ENCODE data around the gene PRLHR. TPM values are rescaled to one million over a fixed set of nuclear protein-coding genes. Genes with fewer than 3 reads are reported as not detected.
A peak's percentile ranks its signal among the peaks of the same experiment; 100 is the strongest.

PRLHR gene
- total and polyA plus RNA-seq, 7 donors = 0.01 to 0.06 TPM; not detected in 5

DNA sequence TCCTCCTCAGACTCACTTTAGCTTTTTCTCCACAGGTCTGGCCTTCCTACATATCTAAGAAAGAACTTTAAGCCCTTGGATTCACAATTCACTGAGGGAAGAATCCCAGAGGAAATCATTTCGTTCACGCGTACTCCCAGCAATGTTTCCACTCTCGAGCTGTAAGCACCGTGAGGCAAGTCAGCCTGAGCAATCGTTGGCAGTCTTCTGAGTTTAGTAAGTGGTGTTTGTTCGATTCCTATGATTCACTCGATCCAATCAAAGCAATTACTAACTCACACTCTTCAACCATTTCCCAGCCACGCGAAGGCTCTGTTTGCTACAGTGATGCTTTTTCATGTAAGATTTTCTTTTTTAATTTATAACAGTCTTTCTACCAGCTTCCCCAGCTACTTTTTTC lies 10.2 kb upstream of the PRLHR start:
- no peak overlapping the region for H3K27ac ChIP-seq
- 70 to 73% (median 71%) methylated on average over 10 of the region's 10 CpGs for WGBS, 3 donors
- intact Hi-C loops (cut with DNase I) = no loop called here

DNA sequence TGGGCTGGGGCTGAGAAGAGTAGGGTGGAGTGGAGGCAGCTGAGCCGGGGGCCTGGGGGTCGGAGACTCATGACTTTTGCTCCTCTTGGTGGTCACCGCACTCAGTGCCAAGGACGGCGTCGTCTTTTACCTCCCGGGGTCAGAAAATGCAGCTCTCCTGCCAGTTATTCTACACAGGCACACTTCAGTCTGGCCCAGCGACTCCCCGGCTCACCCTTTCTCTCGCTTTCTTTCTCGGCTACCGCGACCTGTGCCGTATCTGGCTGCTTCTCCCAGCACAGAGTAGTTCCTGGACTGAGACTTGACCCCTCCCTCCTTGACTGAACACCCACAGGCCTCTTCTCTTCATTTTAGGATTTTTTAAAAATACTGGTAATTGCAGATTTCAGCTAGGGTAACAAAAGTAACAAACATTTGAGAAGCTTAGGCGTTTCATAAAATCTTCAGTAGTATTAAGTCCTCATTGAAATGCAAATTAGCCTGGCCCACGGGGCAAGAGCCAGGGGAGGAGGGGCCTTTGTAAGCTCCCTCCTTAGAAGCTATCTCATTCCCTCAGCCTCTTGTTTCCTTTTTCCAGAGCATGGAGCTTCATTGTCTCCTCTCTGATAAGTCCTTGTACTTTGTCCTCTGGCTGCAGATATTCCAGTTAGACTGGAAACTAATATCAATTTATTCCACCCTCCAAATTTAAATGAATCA lies 1.1 kb upstream of the PRLHR start:
- intact Hi-C loops (cut with DNase I) = no loop called here
- TF ChIP-seq, protein P1, sequence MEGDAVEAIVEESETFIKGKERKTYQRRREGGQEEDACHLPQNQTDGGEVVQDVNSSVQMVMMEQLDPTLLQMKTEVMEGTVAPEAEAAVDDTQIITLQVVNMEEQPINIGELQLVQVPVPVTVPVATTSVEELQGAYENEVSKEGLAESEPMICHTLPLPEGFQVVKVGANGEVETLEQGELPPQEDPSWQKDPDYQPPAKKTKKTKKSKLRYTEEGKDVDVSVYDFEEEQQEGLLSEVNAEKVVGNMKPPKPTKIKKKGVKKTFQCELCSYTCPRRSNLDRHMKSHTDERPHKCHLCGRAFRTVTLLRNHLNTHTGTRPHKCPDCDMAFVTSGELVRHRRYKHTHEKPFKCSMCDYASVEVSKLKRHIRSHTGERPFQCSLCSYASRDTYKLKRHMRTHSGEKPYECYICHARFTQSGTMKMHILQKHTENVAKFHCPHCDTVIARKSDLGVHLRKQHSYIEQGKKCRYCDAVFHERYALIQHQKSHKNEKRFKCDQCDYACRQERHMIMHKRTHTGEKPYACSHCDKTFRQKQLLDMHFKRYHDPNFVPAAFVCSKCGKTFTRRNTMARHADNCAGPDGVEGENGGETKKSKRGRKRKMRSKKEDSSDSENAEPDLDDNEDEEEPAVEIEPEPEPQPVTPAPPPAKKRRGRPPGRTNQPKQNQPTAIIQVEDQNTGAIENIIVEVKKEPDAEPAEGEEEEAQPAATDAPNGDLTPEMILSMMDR (IDR thresholded peaks at IDR 0.05) = no peak
- 1 to 3% (median 2%) methylated on average over 11 to 16 of the region's 16 CpGs for WGBS, 3 donors
- Histone ChIP-seq H3K27ac (no peak overlapping the region), H3K4me1 (no peaks in the 10 kb centered on the region), H3K4me3 (no peak overlapping the region), H3K36me3 (ENCODE audit: insufficient read depth in 1 of 2, low read depth in 1 of 2) (no peaks in the 10 kb centered on the region), H3K9me3 (no peaks in the 10 kb centered on the region), H3K27me3 (ENCODE audit: insufficient read depth in 3 of 3, low read length in 2 of 3) (peaks cover 4 to 82% (median 16%) of the 10 kb centered on the region in 3 donors)
- no peak for ATAC-seq
- DNase-seq = no peak

More for the DNA sequence above, 10.2 kb upstream of the PRLHR start:
- Histone ChIP-seq H3K27me3 (ENCODE audit: insufficient read depth in 3 of 3, low read length in 2 of 3) (peaks cover 0 to 3% (median 0%) of the 10 kb centered on the region in 3 donors), H3K4me1 (no peaks in the 10 kb centered on the region), H3K4me3 (no peak overlapping the region), H3K36me3 (ENCODE audit: insufficient read depth in 1 of 2, low read depth in 1 of 2) (no peaks in the 10 kb centered on the region), H3K9me3 (peaks cover 2% of the 10 kb centered on the region)
- ATAC-seq (no peak), DNase-seq (no peak)
- TF ChIP-seq, protein P1 (IDR thresholded peaks at IDR 0.05) = no peak

DNA sequence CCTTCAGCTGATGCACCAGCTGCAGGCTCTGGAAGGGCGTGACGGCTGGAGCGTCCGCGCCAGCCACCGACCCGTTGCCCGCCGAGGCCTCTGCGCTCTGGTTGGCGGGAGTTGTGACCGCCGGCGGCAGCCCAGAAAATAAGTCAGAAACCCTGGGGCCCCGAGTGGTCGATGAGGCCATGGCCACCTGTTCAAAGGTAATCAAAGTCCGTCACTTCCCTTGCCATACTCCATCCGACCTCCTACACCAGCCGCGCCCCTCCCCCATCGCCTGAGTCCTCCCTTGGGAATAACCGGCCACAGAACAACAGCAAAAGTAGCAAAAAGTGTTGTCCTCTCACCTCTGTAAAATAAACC lies 406 bp downstream of the PRLHR start:
- H3K27me3 ChIP-seq (ENCODE audit: insufficient read depth in 3 of 3, low read length in 2 of 3) = peaks cover 4 to 79% (median 16%) of the 10 kb centered on the region in 3 donors
- ATAC-seq (no peak), DNase-seq (no peak)
- no peaks in the 10 kb centered on the region for H3K36me3 ChIP-seq (ENCODE audit: insufficient read depth in 1 of 2, low read depth in 1 of 2)
- TF ChIP-seq, protein P1 (IDR thresholded peaks at IDR 0.05) = no peak
- H3K4me1 ChIP-seq = no peaks in the 10 kb centered on the region
- H3K4me3 ChIP-seq = no peak overlapping the region
- intact Hi-C loops (cut with DNase I) = no loop called here
- no peaks in the 10 kb centered on the region for H3K9me3 ChIP-seq
- no peak overlapping the region for H3K27ac ChIP-seq
- 6 to 12% (median 6%) methylated on average over 22 of the region's 22 CpGs for WGBS, 3 donors

DNA sequence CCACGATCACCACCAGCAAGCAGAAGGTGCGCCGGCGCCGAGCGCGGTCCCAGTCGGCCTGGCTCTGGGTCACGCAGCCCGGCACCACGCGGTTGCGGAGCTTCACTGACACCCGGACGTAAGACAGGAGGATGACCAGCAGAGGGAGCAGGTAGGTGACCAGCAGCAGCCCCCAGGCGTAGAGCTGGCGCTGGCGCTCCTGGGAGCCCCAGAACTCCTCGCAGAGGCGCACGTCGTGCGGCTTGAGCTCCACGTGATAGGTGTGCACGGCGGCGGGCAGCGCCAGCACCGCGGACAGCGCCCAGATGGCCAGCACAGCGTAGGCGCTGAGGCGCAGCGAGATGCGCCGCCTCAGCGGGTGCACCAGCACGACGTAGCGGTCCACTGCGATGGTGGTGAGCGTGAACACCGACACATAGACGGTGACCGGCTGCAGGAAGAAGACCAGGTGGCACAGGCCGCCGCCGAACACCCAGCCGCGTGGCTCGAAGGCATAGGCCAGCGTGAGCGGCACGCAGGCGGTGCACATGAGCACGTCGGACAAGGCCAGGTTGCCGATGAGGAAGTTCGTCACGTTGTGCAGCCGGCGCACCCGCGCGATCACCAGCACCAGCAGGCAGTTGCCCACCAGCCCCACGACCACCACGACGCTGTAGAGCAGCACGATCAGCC lies 920 bp downstream of the PRLHR start:
- Histone ChIP-seq H3K9me3 (no peaks in the 10 kb centered on the region), H3K27me3 (ENCODE audit: insufficient read depth in 3 of 3, low read length in 2 of 3) (peaks cover 4 to 79% (median 16%) of the 10 kb centered on the region in 3 donors), H3K4me1 (no peaks in the 10 kb centered on the region), H3K36me3 (ENCODE audit: insufficient read depth in 1 of 2, low read depth in 1 of 2) (no peaks in the 10 kb centered on the region), H3K4me3 (no peak overlapping the region), H3K27ac (no peak overlapping the region)
- TF ChIP-seq, protein P1 (IDR thresholded peaks at IDR 0.05) = peak; percentile 32
- 8 to 9% (median 8%) methylated on average over 63 to 70 of the region's 70 CpGs for WGBS, 3 donors
- peak; percentile 51 to 75 for DNase-seq
- intact Hi-C loops (cut with DNase I) = no loop called here
- peak; percentile 67 to 90 (median 89) for ATAC-seq

Data from psoas muscle (tissue), 8 donors.